OCI-M2 (cell line): ENCODE data around the gene SEMA4B.

ENCODE experiments used
- DNase-seq: peaks from one replicate; lab custom pipeline; 2025; ENCODE audit not compliant: unreplicated experiment; lab: John Stamatoyannopoulos, UW

SEMA4B gene

DNA sequence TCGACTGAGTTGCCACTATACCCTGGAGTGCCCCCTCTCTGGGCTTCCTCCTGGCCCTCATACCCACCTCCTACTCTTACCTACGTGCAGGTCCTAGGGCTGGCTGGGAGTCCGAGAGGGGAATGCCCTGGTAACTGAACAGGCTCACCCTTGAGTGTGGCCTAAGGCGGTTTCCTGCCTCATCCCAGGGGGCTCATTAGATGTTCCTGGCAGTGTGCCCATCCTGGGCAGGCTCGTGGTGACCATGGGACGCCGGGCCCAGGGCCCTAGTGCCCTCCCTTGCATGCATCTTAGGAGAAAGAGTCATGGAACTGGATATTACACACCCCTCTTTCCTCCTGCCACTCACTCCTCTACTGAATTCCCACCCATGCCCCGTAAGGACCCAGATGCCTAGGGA is 2.8 kb downstream of the SEMA4B start:
- no peak for DNase-seq

GRCh38 chr15:90205050-90205848 is 4.1 kb downstream of the SEMA4B start:
- DNase-seq: no peak

DNA sequence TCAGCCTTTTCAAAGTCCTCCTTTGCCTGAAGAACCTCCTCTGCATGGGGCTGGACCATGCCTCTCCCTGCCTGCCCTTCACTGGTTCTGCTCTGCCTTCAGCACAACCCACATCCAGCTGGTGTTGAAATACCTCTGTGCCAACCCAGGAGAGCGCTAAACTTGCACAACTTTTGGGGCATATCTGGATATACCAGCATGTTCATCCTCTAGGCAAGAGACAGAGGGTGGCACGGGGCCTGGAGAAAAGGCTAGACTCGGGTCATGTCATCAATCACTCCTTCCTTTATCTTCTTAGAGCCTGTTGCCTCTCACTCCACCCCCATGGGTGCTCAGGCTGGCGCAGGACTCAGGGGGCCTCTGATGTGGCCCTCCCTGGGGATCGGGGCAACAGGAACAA is 4.8 kb downstream of the SEMA4B start:
- no peak for DNase-seq

DNA sequence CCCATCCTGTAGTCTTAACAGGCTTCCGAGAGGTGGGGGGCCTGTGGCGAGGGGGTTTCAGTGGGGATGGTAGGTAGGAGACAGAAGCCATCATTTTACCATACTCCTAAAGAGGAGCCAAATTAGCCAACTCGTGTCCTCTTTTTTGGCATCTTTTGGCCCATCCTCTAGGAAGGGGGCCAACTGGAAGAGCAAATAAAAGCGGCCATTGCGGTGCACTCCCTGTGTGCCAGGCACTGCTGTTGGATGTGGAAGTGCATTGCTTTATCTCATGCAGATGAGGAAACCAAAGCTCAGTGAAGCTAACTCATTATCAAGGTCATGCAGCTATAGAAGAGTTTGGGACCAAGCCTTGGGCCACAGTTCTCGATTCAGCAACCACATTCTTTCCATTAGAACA is 6.1 kb downstream of the SEMA4B start:
- DNase-seq: no peak

GRCh38 chr15:90208356-90208755 is 7.2 kb downstream of the SEMA4B start:
- no peak for DNase-seq

- DNase-seq: no peak
Measured at GRCh38 chr15:90209591-90209990, 8.5 kb downstream of the SEMA4B start.

GRCh38 chr15:90210593-90210992 is 9.5 kb downstream of the SEMA4B start:
- DNase-seq: no peak

GRCh38 chr15:90211009-90211408 is 9.9 kb downstream of the SEMA4B start:
- no peak for DNase-seq

DNA sequence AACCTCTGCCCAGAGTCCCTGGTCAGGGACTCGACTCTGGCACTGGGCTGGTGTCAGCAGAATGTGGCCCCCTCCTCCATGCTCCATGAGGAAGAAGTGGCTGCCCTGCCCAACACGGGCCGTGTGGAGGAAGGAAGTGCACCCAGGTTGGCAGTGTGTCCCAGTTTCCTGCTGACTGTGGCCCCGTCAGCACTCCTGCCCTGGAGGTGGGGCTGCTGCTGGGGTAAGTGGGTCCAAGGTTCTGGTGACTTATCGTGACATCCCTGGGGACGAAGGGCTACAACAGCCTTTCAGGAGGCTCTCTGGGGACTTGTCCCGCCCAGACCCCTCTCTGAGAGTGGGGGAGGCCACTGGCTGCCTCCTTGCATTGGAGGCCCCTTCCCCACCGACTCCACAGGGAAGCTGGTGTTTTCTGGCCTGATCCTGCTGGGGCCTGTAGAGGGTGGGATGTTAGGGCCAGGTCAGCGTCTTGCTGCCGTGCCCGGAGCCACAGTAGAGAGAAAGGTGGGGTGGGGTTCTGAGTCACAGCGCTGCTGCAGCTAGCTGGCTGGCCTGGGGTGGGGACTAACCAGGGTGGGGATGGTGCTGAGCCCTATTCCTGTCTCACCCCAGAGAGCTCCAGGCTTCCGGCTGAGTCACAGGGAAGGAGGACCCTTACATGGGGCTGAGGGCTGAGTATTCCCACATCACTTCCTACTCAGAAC is 10.5 kb downstream of the SEMA4B start:
- no peak for DNase-seq

DNA sequence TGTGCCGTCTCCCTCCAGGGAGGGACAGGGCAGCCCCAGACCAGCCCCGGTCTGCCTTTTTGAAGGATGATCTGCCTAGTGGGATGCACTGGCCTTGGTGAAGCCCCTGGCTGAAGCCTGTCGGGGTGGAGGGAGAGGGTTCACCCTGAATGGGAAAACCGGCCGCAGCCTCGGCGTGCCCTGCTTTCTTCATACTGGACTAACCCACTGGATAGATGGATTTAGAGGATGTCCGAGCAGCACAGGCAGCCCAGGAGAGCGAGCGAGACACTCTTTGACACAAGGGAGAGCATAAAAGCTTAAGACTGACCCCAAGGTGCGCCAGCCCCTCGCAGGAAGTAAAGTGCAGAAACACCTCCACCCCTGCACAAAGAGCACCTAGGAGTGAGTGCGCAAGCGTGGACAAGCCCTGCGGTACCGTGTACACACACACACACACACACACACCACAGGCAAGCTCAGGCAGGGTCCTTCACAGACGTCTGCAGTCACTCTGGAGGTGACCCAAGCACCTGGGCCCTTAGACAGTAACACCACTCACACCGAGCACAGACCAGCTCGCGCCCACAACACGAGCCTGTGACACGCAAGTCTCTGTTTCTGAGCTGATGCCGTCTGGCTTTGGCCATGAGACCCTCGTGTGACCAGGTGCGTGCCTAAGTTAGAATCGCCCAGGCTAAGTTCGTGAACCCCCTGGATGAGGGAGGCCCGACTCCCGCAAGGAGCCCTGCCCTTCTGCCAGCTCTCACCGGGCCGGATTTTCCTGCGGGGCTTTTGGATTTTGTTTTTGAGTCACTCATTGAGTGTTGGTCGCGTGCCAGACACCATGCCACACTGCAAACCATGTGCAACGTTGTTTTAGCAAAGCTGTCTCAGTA is 11.3 kb downstream of the SEMA4B start:
- no peak for DNase-seq

DNA sequence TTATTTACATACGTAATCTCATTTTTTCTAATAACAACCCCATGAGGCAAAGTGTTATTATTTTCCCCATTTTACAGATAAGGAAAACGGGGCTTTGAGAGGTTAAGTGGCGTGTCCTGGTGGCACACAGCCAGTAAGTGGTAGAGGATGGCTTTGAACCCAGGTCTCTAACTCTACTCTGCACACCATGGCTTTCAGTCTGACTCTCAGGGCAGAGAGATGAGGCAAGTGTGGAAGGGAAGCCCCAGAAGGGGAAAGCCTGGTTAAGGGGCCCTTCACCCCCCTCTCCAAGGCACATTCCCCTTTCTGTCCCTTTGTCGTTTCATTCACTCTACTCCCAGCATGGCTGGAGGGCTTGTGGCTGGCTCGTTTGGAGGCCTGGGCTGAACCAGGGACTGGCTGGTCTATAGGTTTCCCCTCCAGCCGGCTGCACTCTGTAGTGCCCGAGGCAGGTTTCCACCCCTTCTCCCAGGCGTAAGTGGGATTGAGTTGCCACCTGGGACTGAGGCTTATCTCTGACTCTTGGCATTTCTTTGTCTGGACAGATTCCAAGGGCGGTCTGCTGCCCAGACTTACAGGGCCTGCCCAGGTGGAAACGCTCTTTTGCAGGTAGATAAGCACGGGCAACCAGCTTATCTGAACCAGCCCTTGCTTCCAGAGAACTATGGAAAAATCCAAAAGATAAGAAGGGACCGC is 12.1 kb downstream of the SEMA4B start:
- DNase-seq: no peak

- no peak for DNase-seq
Measured at GRCh38 chr15:90213818-90214204, 12.7 kb downstream of the SEMA4B start.

DNA sequence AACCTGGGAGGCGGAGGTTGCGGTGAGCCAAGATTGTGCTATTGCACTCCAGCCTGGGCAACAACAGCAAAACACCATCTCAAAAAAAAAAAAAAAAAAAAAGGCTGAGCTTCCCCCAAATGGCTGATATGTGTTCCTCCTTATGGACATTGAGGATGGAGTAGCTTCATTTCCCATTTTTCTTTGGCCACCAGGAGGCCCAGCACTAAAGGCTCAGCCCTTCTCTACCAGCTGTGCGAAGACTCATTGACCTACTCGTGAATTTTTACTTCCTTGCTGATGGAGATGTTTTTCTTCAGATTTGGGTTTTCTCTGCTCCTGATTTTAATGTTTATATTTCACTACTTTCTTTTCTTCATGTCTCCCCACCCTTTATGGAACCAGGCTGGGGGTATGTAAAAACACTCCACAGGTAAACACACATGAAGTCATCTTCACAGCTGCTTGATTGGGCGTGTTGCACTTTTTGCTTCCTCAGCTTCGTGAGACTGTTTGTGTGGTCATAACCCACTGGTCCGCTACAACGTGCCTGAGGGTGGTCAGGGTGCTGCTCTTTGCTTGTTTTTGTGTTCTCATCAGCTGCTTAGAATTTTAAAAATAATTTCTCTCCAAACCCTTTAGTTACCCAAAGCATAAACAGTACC is 13.5 kb downstream of the SEMA4B start:
- no peak for DNase-seq

GRCh38 chr15:90217671-90218394 is 16.7 kb downstream of the SEMA4B start:
- no peak for DNase-seq

GRCh38 chr15:90219421-90220141 is 18.5 kb downstream of the SEMA4B start:
- DNase-seq: no peak

DNA sequence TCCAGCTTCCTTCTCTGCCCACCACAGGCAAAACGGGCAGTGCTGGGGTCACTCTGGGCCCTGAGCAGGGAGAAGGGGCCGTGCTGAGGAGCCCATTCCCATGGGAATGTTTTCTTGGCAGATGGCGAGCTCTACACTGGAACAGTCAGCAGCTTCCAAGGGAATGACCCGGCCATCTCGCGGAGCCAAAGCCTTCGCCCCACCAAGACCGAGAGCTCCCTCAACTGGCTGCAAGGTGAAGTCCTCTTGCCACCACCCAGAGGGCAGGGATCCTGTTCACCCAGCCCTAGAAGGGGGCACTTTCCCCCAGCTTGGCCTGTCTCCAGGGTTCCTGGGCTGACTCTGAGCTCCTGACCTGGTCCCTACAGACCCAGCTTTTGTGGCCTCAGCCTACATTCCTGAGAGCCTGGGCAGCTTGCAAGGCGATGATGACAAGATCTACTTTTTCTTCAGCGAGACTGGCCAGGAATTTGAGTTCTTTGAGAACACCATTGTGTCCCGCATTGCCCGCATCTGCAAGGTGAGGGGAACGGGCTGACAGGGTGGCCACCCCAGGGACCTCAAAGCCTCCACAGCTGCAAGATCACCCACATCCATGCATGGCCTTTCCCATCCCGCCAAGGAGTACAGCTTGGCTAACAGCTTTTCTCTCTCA is 20.2 kb downstream of the SEMA4B start:
- DNase-seq: no peak

DNA sequence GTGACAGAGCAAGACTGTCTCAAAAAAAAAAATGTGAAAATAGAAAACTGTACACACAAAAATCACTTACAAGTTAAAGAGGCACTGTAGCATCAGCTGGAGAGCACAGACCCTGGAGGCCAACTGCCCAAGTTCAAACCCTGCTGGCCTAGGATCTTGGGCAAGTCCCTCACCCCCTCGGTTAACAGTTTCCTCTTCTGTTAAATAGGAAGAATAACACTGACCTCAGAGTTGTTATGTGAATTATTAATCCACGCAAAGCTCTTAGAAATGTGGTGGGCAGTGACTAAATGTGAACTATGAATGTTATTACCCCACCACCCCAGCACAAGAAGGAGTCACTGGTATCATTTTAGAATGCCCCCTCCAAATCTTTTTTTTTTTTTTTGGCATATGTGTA is 21.4 kb downstream of the SEMA4B start:
- DNase-seq: no peak

DNA sequence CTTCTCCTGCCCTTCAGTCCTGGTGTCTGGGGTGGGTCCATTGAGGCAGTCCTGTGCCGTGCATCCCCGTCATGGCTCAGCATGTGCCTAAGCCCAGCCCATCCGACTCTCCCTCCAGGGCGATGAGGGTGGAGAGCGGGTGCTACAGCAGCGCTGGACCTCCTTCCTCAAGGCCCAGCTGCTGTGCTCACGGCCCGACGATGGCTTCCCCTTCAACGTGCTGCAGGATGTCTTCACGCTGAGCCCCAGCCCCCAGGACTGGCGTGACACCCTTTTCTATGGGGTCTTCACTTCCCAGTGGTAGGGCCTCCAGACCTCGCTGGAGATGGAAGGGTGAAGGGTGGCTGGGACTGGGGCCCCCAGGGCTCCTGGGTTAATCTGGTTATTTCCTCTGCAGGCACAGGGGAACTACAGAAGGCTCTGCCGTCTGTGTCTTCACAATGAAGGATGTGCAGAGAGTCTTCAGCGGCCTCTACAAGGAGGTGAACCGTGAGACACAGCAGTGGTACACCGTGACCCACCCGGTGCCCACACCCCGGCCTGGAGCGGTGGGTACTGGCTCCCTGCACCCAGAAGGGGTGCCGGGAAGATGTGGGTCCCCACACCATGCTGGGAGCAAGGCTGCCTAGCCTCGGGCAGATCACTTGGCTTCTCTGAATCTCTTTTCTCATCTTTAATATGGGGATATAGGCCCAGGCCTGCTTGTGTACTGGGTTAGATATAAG is 22.5 kb downstream of the SEMA4B start:
- DNase-seq: no peak
